Measurements from ENCODE around the gene KNL1.
A peak's percentile ranks its signal among the peaks of the same experiment; 100 is the strongest.

KNL1 gene

GRCh38 chr15:40593588-40594428 lies at the start of gene KNL1:
KNL1 (plus strand) TSS chr15:40594249; CDS start chr15:40602932, 8,683 bp downstream.
- Mint-ChIP-seq H3K4me3 (peak within 1 kb of the TSS; percentile 93 to 99), H3K9me3 (no peaks in the 10 kb centered on the region), H3K27me3 (peaks cover 0 to 5% of the 10 kb centered on the region in 2 donors), H3K27ac (peak within 1 kb of the TSS; percentile 100), H3K36me3 (peaks cover 2 to 5% of the 10 kb centered on the region in 2 donors), H3K4me1 (peaks cover 10 to 12% of the 10 kb centered on the region in 2 donors)
- ATAC-seq (replicated peaks) (peak; percentile 81 to 86), DNase-seq (peak; percentile 90)

- Mint-ChIP-seq H3K4me3 (no peak overlapping the region), H3K4me1 (peaks cover 67 to 90% of the 10 kb centered on the region in 2 donors), H3K36me3 (peaks cover 34 to 61% of the 10 kb centered on the region in 2 donors), H3K27ac (peak overlapping the region; percentile 79), H3K27me3 (no peaks in the 10 kb centered on the region), H3K9me3 (peaks cover 3 to 5% of the 10 kb centered on the region in 2 donors)
- no peak for DNase-seq
- ATAC-seq (replicated peaks), result no peak
Observed at GRCh38 chr15:40545457-40545856, 48.6 kb upstream of the KNL1 start.

- H3K36me3 Mint-ChIP-seq, result peaks cover 44 to 74% of the 10 kb centered on the region in 2 donors
Observed at GRCh38 chr15:40548610-40549009, 45.4 kb upstream of the KNL1 start.

GRCh38 chr15:40549894-40550293 lies 44.2 kb upstream of the KNL1 start:
- ATAC-seq (replicated peaks) (peak; percentile 3 to 20), DNase-seq (no peak)
- Mint-ChIP-seq H3K36me3 (peaks cover 47 to 79% of the 10 kb centered on the region in 2 donors), H3K27ac (peak overlapping the region; percentile 86), H3K27me3 (no peaks in the 10 kb centered on the region), H3K9me3 (peaks cover 5% of the 10 kb centered on the region in 2 donors), H3K4me3 (peak overlapping the region; percentile 77 to 79), H3K4me1 (peaks cover 70 to 99% of the 10 kb centered on the region in 2 donors)

More at GRCh38 chr15:40548610-40549009, 45.4 kb upstream of the KNL1 start:
- H3K9me3 Mint-ChIP-seq, result peaks cover 5% of the 10 kb centered on the region in 2 donors
- H3K4me1 Mint-ChIP-seq, result peaks cover 67 to 97% of the 10 kb centered on the region in 2 donors
- peak overlapping the region; percentile 10 for H3K27ac Mint-ChIP-seq
- ATAC-seq (replicated peaks) (no peak), DNase-seq (no peak)
- H3K27me3 Mint-ChIP-seq, result no peaks in the 10 kb centered on the region
- no peak overlapping the region for H3K4me3 Mint-ChIP-seq

GRCh38 chr15:40550341-40551037 lies 43.6 kb upstream of the KNL1 start:
- Mint-ChIP-seq H3K9me3 (peaks cover 5% of the 10 kb centered on the region in 2 donors), H3K27ac (peak overlapping the region; percentile 86), H3K36me3 (peaks cover 47 to 79% of the 10 kb centered on the region in 2 donors), H3K4me1 (peaks cover 67 to 99% of the 10 kb centered on the region in 2 donors), H3K4me3 (peak overlapping the region; percentile 77 to 79), H3K27me3 (no peaks in the 10 kb centered on the region)
- peak; percentile 93 to 95 for ATAC-seq (replicated peaks)
- peak; percentile 49 for DNase-seq

GRCh38 chr15:40554161-40554525 lies 39.9 kb upstream of the KNL1 start:
- peaks cover 66 to 99% of the 10 kb centered on the region in 2 donors for H3K4me1 Mint-ChIP-seq
- no peak for DNase-seq
- H3K36me3 Mint-ChIP-seq, result peaks cover 37 to 80% of the 10 kb centered on the region in 2 donors
- peaks cover 3% of the 10 kb centered on the region in 2 donors for H3K9me3 Mint-ChIP-seq
- no peaks in the 10 kb centered on the region for H3K27me3 Mint-ChIP-seq
- peak overlapping the region; percentile 93 for H3K27ac Mint-ChIP-seq
- ATAC-seq (replicated peaks), result no peak
- peak overlapping the region; percentile 79 to 82 for H3K4me3 Mint-ChIP-seq

GRCh38 chr15:40555876-40556275 lies 38.2 kb upstream of the KNL1 start:
- peaks cover 30 to 81% of the 10 kb centered on the region in 2 donors for H3K36me3 Mint-ChIP-seq
- peak overlapping the region; percentile 80 for H3K27ac Mint-ChIP-seq
- no peak overlapping the region for H3K4me3 Mint-ChIP-seq
- H3K9me3 Mint-ChIP-seq, result peaks cover 0 to 3% of the 10 kb centered on the region in 2 donors
- H3K27me3 Mint-ChIP-seq, result no peaks in the 10 kb centered on the region
- peaks cover 62 to 98% of the 10 kb centered on the region in 2 donors for H3K4me1 Mint-ChIP-seq
- ATAC-seq (replicated peaks) (no peak), DNase-seq (no peak)

GRCh38 chr15:40558952-40559742 lies 34.9 kb upstream of the KNL1 start:
- Mint-ChIP-seq H3K9me3 (peaks cover 0 to 3% of the 10 kb centered on the region in 2 donors), H3K4me1 (peaks cover 53 to 89% of the 10 kb centered on the region in 2 donors), H3K36me3 (peaks cover 20 to 68% of the 10 kb centered on the region in 2 donors), H3K4me3 (peak overlapping the region; percentile 65 to 73), H3K27ac (peak overlapping the region; percentile 95), H3K27me3 (no peaks in the 10 kb centered on the region)
- ATAC-seq (replicated peaks), result no peak
- DNase-seq, result no peak

GRCh38 chr15:40562691-40563090 lies 31.4 kb upstream of the KNL1 start:
- DNase-seq, result no peak
- Mint-ChIP-seq H3K9me3 (peaks cover 0 to 3% of the 10 kb centered on the region in 2 donors), H3K27ac (peak overlapping the region; percentile 9), H3K27me3 (no peaks in the 10 kb centered on the region), H3K36me3 (peaks cover 7 to 40% of the 10 kb centered on the region in 2 donors), H3K4me1 (peaks cover 46 to 73% of the 10 kb centered on the region in 2 donors), H3K4me3 (no peak overlapping the region)
- ATAC-seq (replicated peaks), result no peak

- peaks cover 7 to 34% of the 10 kb centered on the region in 2 donors for H3K36me3 Mint-ChIP-seq
- no peak for ATAC-seq (replicated peaks)
- H3K27ac Mint-ChIP-seq, result peak overlapping the region; percentile 20
- H3K27me3 Mint-ChIP-seq, result no peaks in the 10 kb centered on the region
- H3K9me3 Mint-ChIP-seq, result peaks cover 0 to 3% of the 10 kb centered on the region in 2 donors
- no peak for DNase-seq
- H3K4me3 Mint-ChIP-seq, result peak overlapping the region; percentile 84 to 91
- H3K4me1 Mint-ChIP-seq, result peaks cover 41 to 66% of the 10 kb centered on the region in 2 donors
Observed at GRCh38 chr15:40563426-40563825, 30.6 kb upstream of the KNL1 start.

GRCh38 chr15:40564591-40565332 lies 29.3 kb upstream of the KNL1 start, which contains the start of gene CCDC32:
CCDC32 (minus strand) TSS chr15:40565042; CDS start chr15:40563015, 2,027 bp downstream.
- peak; percentile 92 for DNase-seq
- peaks cover 33 to 53% of the 10 kb centered on the region in 2 donors for H3K4me1 Mint-ChIP-seq
- H3K27ac Mint-ChIP-seq, result peak within 1 kb of the TSS; percentile 94
- ATAC-seq (replicated peaks), result peak; percentile 94 to 96
- H3K4me3 Mint-ChIP-seq, result peak within 1 kb of the TSS; percentile 84 to 91
- H3K36me3 Mint-ChIP-seq, result peaks cover 7 to 21% of the 10 kb centered on the region in 2 donors
- peaks cover 0 to 3% of the 10 kb centered on the region in 2 donors for H3K9me3 Mint-ChIP-seq
- no peaks in the 10 kb centered on the region for H3K27me3 Mint-ChIP-seq

GRCh38 chr15:40565333-40566238 lies 28.5 kb upstream of the KNL1 start:
- H3K27me3 Mint-ChIP-seq, result no peaks in the 10 kb centered on the region
- peaks cover 3 to 15% of the 10 kb centered on the region in 2 donors for H3K36me3 Mint-ChIP-seq
- DNase-seq (no peak), ATAC-seq (replicated peaks) (no peak)
- peaks cover 29 to 53% of the 10 kb centered on the region in 2 donors for H3K4me1 Mint-ChIP-seq
- H3K9me3 Mint-ChIP-seq, result no peaks in the 10 kb centered on the region
- peak overlapping the region; percentile 84 to 91 for H3K4me3 Mint-ChIP-seq
- peak overlapping the region; percentile 94 for H3K27ac Mint-ChIP-seq

Measured in stimulated activated naive B cell treated with anti-CD40 and anti-IgM and Interleukin-4, amounts not matched to agents 10 μg/mL and 1 μg/mL and 100 μg/mL, for 72 hours (primary cell).